HepG2 (cell line): ENCODE measurements around the gene SLC9A8. TPM values are rescaled to one million over a fixed set of nuclear protein-coding genes. Genes with fewer than 3 reads are reported as not detected.

Source experiments
- ATF7 ChIP-seq, 2 experiments: fragments of 450-650 bp in 1 of 2; sonication (generic) in 1 of 2; formaldehyde crosslinking in 1 of 2; IDR thresholded peaks; 2 replicates each; pipeline versions ENCODE4 v1.4.0 to v1.6.1; 2016 to 2020; ENCODE audit warnings: antibody characterized with exemption in 1 of 2, mild to moderate bottlenecking in 1 of 2, missing genetic modification reagents in 1 of 2
- BRD4 ChIP-seq: sonication (generic); formaldehyde crosslinking; IDR thresholded peaks from 2 replicates; pipeline ENCODE4 v1.4.0; 2020; ENCODE audit warnings: missing genetic modification reagents
- CREB1 ChIP-seq, 2 experiments: fragments of 450-650 bp in 1 of 2; IDR thresholded peaks; 2 replicates each; pipeline ENCODE4 v1.6.1; 2016 to 2017; ENCODE audit warnings: control low read depth in 1 of 2, mild to moderate bottlenecking in 1 of 2, missing compliant biosample characterization in 1 of 2, missing genetic modification characterization in 1 of 2
- IRX3 ChIP-seq: sonication (generic); formaldehyde crosslinking; IDR thresholded peaks from 2 replicates; pipeline ENCODE4 v1.8.1; 2023; ENCODE audit warnings: mild to moderate bottlenecking, low read depth, missing genetic modification reagents, borderline replicate concordance
- ISL2 ChIP-seq: sonication (generic); formaldehyde crosslinking; IDR thresholded peaks from 2 replicates; pipeline ENCODE4 v1.5.0; 2020; ENCODE audit warnings: missing genetic modification reagents
- KLF11 ChIP-seq: IDR thresholded peaks from 2 replicates; pipeline ENCODE4 v1.6.1; 2016; ENCODE audit warnings: missing compliant biosample characterization
- NR0B2 ChIP-seq: sonication (generic); formaldehyde crosslinking; IDR thresholded peaks from 2 replicates; pipeline ENCODE4 v1.4.0; 2020; ENCODE audit warnings: mild to moderate bottlenecking, missing genetic modification reagents
- PCBP1 ChIP-seq: fragments of 200-400 bp; formaldehyde crosslinking; IDR thresholded peaks from 2 replicates; pipeline ENCODE4 v1.6.1; 2017; ENCODE audit warnings: mild to moderate bottlenecking, low read depth, low read length, borderline replicate concordance
- PRMT3 ChIP-seq: sonication (generic); formaldehyde crosslinking; IDR thresholded peaks from 2 replicates; pipeline ENCODE4 v1.8.1; 2022; ENCODE audit warnings: low read depth, mild to moderate bottlenecking, moderate library complexity, missing genetic modification reagents, borderline replicate concordance
- SMARCC2 ChIP-seq: fragments of 450-650 bp; IDR thresholded peaks from 2 replicates; pipeline ENCODE4 v1.6.1; 2017; ENCODE audit warnings: antibody characterized with exemption, mild to moderate bottlenecking
- SNRNP70 ChIP-seq: fragments of 200-400 bp; formaldehyde crosslinking; IDR thresholded peaks from 2 replicates; pipeline ENCODE4 v1.6.1; 2017; ENCODE audit warnings: mild to moderate bottlenecking, low read depth, low read length, moderate library complexity
- ZFP1 ChIP-seq: IDR thresholded peaks from 2 replicates; pipeline ENCODE4 v1.6.1; 2016
- ZMYM4 ChIP-seq: sonication (generic); formaldehyde crosslinking; IDR thresholded peaks from 2 replicates; pipeline ENCODE4 v1.8.1; 2023; ENCODE audit warnings: mild to moderate bottlenecking, missing genetic modification reagents
- ZNF224 ChIP-seq: sonication (generic); formaldehyde crosslinking; IDR thresholded peaks from 2 replicates; pipeline ENCODE4 v1.5.0; 2020; ENCODE audit warnings: mild to moderate bottlenecking, missing genetic modification reagents
- ZNF253 ChIP-seq: sonication (generic); formaldehyde crosslinking; IDR thresholded peaks from 2 replicates; pipeline ENCODE4 v1.8.0; 2022; ENCODE audit warnings: mild to moderate bottlenecking, missing genetic modification reagents, borderline replicate concordance
- ZNF326 ChIP-seq: sonication (generic); formaldehyde crosslinking; IDR thresholded peaks from 2 replicates; pipeline ENCODE4 v1.4.0; 2020; ENCODE audit warnings: missing genetic modification reagents, borderline replicate concordance
- ZNF431 ChIP-seq: sonication (generic); formaldehyde crosslinking; IDR thresholded peaks from 2 replicates; pipeline ENCODE4 v1.9.0; 2022; ENCODE audit warnings: missing genetic modification reagents, low read depth, mild to moderate bottlenecking, borderline replicate concordance
- ZNF446 ChIP-seq: sonication (generic); formaldehyde crosslinking; IDR thresholded peaks from 2 replicates; pipeline ENCODE4 v1.5.0; 2020; ENCODE audit warnings: mild to moderate bottlenecking, missing genetic modification reagents
- ZNF644 ChIP-seq: IDR thresholded peaks from 2 replicates; pipeline ENCODE4 v1.6.1; 2016; ENCODE audit warnings: low read depth
- ZNF674 ChIP-seq: sonication (generic); formaldehyde crosslinking; IDR thresholded peaks from 2 replicates; pipeline ENCODE4 v1.5.0; 2020; ENCODE audit warnings: low read depth, mild to moderate bottlenecking, missing genetic modification reagents
- ZNF737 ChIP-seq: sonication (generic); formaldehyde crosslinking; IDR thresholded peaks from 2 replicates; pipeline ENCODE4 v1.5.0; 2020; ENCODE audit warnings: missing genetic modification reagents, mild to moderate bottlenecking, borderline replicate concordance
- ZNF776 ChIP-seq: sonication (generic); formaldehyde crosslinking; IDR thresholded peaks from 2 replicates; pipeline ENCODE4 v1.4.0; 2020; ENCODE audit warnings: mild to moderate bottlenecking, missing genetic modification reagents
- ZNF790 ChIP-seq: sonication (generic); formaldehyde crosslinking; IDR thresholded peaks from 2 replicates; pipeline ENCODE4 v1.8.0; 2022; ENCODE audit warnings: missing genetic modification reagents, mild to moderate bottlenecking, borderline replicate concordance
- polyA plus RNA-seq, 8 experiments: library from polyadenylated mRNA; depleted of rRNA in 3 of 8; stranded (reverse) in 7 of 8; unstranded in 1 of 8; fragments of >200 nt; fragmentation: Illumina TruSeq in 4 of 8; extraction: Trizol in 4 of 8; gene quantifications; 2 replicates each; pipeline versions ENCODE4 v1.2.1 to v1.2.3, GENCODE V29; 2011 to 2016; ENCODE audit warnings: low read depth in 4 of 8, missing spikeins in 1 of 8, mixed read lengths in 1 of 8; ENCODE audit not compliant: insufficient read depth in 1 of 8
- total RNA-seq, 5 experiments: library from RNA; depleted of rRNA; stranded (reverse); fragments of >200 nt; fragmentation: Illumina TruSeq; extraction: Trizol; gene quantifications; 2 replicates each; pipeline ENCODE4 v1.2.3, GENCODE V29; 2016; ENCODE audit warnings: low read depth in 1 of 5
- TF ChIP-seq, protein P1 (sequence below): sonication (generic); formaldehyde crosslinking; IDR thresholded peaks from 2 replicates; pipeline ENCODE4 v1.4.0; 2020; ENCODE audit warnings: mild to moderate bottlenecking, missing genetic modification reagents, borderline replicate concordance
- TF ChIP-seq, protein P2 (sequence below): sonication (generic); formaldehyde crosslinking; IDR thresholded peaks from 2 replicates; pipeline ENCODE4 v1.8.1; 2023; ENCODE audit warnings: mild to moderate bottlenecking, moderate library complexity, missing genetic modification reagents

SLC9A8 gene
- total and polyA plus RNA-seq, 2 of the 13 experiments (the other 11 are each of a cell fraction or from before 2014, with no cell fraction given), result 4.1 to 7.4 TPM

DNA sequence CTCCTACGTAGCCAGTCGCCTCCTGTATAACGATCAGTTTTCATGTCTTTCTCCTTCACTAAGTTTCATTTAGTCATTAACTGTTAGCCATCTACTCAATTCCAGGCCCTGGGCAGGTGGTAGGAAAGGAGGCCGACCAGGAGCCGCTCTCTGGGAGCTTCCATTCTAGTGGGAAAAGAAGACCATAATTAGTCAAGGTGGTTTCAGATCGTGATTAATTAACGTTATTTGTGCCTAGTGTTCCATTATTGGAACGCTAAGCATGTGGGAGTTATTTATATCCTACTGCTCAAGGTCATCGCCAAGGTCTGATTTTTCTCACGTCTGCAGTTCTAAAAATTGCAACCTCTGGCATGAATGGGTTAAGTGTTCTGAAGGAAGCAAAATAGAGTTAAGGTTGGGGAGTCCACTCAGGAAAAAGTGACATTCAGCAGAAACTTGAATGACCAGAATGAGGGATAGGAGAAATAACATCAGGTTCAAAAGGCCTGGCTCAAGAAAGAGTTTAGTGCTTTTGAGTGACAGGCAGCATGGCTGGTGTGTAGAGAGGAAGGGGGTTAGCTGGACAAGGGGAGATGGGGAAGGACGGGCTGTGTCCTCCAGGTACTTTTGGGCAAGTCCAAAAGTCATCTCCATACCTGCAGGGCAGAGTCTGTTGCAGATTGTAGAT is 812 bp downstream of the SLC9A8 start (continued):
- TF ChIP-seq, protein P1, sequence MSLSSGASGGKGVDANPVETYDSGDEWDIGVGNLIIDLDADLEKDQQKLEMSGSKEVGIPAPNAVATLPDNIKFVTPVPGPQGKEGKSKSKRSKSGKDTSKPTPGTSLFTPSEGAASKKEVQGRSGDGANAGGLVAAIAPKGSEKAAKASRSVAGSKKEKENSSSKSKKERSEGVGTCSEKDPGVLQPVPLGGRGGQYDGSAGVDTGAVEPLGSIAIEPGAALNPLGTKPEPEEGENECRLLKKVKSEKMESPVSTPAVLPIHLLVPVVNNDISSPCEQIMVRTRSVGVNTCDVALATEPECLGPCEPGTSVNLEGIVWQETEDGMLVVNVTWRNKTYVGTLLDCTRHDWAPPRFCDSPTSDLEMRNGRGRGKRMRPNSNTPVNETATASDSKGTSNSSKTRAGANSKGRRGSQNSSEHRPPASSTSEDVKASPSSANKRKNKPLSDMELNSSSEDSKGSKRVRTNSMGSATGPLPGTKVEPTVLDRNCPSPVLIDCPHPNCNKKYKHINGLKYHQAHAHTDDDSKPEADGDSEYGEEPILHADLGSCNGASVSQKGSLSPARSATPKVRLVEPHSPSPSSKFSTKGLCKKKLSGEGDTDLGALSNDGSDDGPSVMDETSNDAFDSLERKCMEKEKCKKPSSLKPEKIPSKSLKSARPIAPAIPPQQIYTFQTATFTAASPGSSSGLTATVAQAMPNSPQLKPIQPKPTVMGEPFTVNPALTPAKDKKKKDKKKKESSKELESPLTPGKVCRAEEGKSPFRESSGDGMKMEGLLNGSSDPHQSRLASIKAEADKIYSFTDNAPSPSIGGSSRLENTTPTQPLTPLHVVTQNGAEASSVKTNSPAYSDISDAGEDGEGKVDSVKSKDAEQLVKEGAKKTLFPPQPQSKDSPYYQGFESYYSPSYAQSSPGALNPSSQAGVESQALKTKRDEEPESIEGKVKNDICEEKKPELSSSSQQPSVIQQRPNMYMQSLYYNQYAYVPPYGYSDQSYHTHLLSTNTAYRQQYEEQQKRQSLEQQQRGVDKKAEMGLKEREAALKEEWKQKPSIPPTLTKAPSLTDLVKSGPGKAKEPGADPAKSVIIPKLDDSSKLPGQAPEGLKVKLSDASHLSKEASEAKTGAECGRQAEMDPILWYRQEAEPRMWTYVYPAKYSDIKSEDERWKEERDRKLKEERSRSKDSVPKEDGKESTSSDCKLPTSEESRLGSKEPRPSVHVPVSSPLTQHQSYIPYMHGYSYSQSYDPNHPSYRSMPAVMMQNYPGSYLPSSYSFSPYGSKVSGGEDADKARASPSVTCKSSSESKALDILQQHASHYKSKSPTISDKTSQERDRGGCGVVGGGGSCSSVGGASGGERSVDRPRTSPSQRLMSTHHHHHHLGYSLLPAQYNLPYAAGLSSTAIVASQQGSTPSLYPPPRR (CRISPR knock-in tag), result no peak
- TF ChIP-seq ZNF737 (CRISPR knock-in tag) (no peak), ZNF446 (CRISPR knock-in tag) (0 out of 2 replicates have a peak, but pooled peaks have one; percentile 45), KLF11 (CRISPR knock-in tag) (no peak; the same call in 1 of the 2 replicates), ZNF776 (no peak), NR0B2 (CRISPR knock-in tag) (no peak), ZMYM4 (CRISPR knock-in tag) (no peak), ZNF644 (CRISPR knock-in tag) (no peak), ZFP1 (CRISPR knock-in tag) (no peak), ZNF224 (CRISPR knock-in tag) (0 out of 2 replicates have a peak, but pooled peaks have one; percentile 4), ISL2 (no peak), BRD4 (CRISPR knock-in tag) (no peak), PRMT3 (CRISPR knock-in tag) (no peak), SMARCC2 (no peak), ATF7 (IDR thresholded peaks at IDR 0.05) (no peak), ATF7 (CRISPR knock-in tag; IDR thresholded peaks at IDR 0.05) (no peak), ZNF253 (CRISPR knock-in tag) (no peak), ZNF790 (CRISPR knock-in tag) (no peak), CREB1 (IDR thresholded peaks at IDR 0.05) (no peak), CREB1 (CRISPR knock-in tag; IDR thresholded peaks at IDR 0.05) (peak; percentile 71), PCBP1 (no peak), ZNF326 (peak; percentile 75; the same call in 1 of the 2 replicates), ZNF431 (CRISPR knock-in tag) (no peak), IRX3 (CRISPR knock-in tag) (no peak), SNRNP70 (no peak), ZNF674 (CRISPR knock-in tag) (no peak)
- TF ChIP-seq, protein P2, sequence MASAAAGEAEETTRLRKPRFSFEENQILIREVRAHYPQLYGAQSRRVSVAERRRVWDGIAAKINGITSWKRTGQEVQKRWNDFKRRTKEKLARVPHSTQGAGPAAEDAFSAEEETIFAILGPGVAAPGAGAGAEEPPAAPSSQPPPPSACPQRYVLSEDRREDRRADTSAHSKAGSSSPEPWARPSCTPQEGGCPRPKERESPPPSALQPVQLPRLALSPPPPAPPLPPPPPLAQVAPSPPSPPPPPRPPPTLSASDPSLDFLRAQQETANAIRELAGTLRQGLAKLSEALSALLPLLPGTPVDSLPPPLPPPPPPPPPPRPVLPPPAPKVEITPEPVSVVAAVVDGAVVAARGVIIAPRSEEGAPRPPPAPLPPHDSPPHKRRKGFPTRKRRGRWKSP (CRISPR knock-in tag), result 0 out of 2 replicates have a peak, but pooled peaks have one; percentile 12
